ENCODE measurements around the gene ARHGEF12.

DNA sequence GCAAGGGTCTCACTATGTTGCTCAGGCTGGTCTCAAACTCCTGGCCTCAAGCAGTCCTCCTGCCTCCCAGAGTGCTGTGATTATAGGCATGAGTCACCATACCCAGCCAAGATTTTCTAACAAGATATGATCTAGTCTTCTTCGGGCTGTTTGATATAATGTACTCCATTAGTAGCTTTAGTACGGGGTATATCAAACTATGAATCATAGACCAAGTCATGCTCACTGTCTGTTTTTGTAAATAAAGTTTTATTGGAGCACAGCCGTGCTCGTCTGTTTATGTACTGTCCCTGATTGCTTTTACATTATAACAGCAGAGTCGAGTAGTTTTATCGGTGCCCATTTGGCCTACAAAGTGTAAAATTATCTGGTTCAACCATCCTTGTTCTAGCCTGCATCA, 131.4 kb downstream of the ARHGEF12 start:
- no peak for TF ChIP-seq CTCF (IDR thresholded peaks at IDR 0.05)
- no peak for TF ChIP-seq EP300 (IDR thresholded peaks at IDR 0.05)
- no peak for TF ChIP-seq POLR2AphosphoS5 (IDR thresholded peaks at IDR 0.05)
- no peak for TF ChIP-seq POLR2A (IDR thresholded peaks at IDR 0.05)
